H54 (cell line): Measurements from ENCODE around the gene ATXN1.

ENCODE experiments used
- DNase-seq: peaks from one replicate; pipeline ENCODE4 v3.0.0; 2011; ENCODE audit warnings: low spot score, mixed read lengths; ENCODE audit not compliant: insufficient read length
- FAIRE-seq: peaks from 3 replicates; lab custom pipeline; 2011; peaks lifted over from hg19 to GRCh38; lab: Jason Lieb, UNC
- POLR2A ChIP-seq: IDR thresholded peaks from 2 replicates; pipeline ENCODE4 v1.6.1; 2011; ENCODE audit warnings: low read depth, mild to moderate bottlenecking, low read length

The ATXN1 gene

GRCh38 chr6:16326531-16326930 lies 434.7 kb downstream of the ATXN1 start:
- DNase-seq: no peak
- TF ChIP-seq POLR2A: no peak
- no peak for FAIRE-seq

GRCh38 chr6:16324606-16325225 lies 436.5 kb downstream of the ATXN1 start:
- DNase-seq (no peak), FAIRE-seq (no peak)
- no peak for TF ChIP-seq POLR2A

- no peak for TF ChIP-seq POLR2A
- FAIRE-seq (no peak), DNase-seq (no peak)
These were observed 437.1 kb downstream of the ATXN1 start for GRCh38 chr6:16324184-16324583.

- TF ChIP-seq POLR2A: no peak
- DNase-seq: peak; percentile 60
- FAIRE-seq: peak; percentile 89
These were observed 438.5 kb downstream of the ATXN1 start for GRCh38 chr6:16322666-16323312.

- no peak for TF ChIP-seq POLR2A
- DNase-seq: no peak
- no peak for FAIRE-seq
These were observed 439.4 kb downstream of the ATXN1 start for GRCh38 chr6:16321826-16322225.

GRCh38 chr6:16321341-16321710 lies 439.9 kb downstream of the ATXN1 start:
- TF ChIP-seq POLR2A: no peak
- FAIRE-seq (no peak), DNase-seq (no peak)

- FAIRE-seq (no peak), DNase-seq (no peak)
- TF ChIP-seq POLR2A: no peak
These were observed 440.5 kb downstream of the ATXN1 start for GRCh38 chr6:16320533-16321340.

GRCh38 chr6:16319813-16320532 lies 441.3 kb downstream of the ATXN1 start:
- DNase-seq (no peak), FAIRE-seq (peak; percentile 80)
- no peak for TF ChIP-seq POLR2A

- FAIRE-seq (no peak), DNase-seq (no peak)
- no peak for TF ChIP-seq POLR2A
These were observed 442.1 kb downstream of the ATXN1 start for GRCh38 chr6:16318953-16319720.

GRCh38 chr6:16318538-16318937 lies 442.7 kb downstream of the ATXN1 start:
- DNase-seq: no peak
- no peak for TF ChIP-seq POLR2A
- peak; percentile 55 for FAIRE-seq

- TF ChIP-seq POLR2A: no peak
- DNase-seq (peak; percentile 73), FAIRE-seq (peak; percentile 11)
These were observed 444.5 kb downstream of the ATXN1 start for GRCh38 chr6:16316741-16317251.

GRCh38 chr6:16314296-16314695 lies 447.0 kb downstream of the ATXN1 start:
- TF ChIP-seq POLR2A: no peak
- FAIRE-seq: no peak
- DNase-seq: no peak

GRCh38 chr6:16313732-16314131 lies 447.5 kb downstream of the ATXN1 start:
- DNase-seq (no peak), FAIRE-seq (no peak)
- no peak for TF ChIP-seq POLR2A
